GM12891 (cell line): ENCODE results near the gene IQCN.

Experiments used
- DNase-seq: peaks from one replicate; pipeline ENCODE4 v3.0.0; 2011; ENCODE audit warnings: low spot score; ENCODE audit not compliant: insufficient read length
- FAIRE-seq: peaks from 2 replicates; lab custom pipeline; 2011; peaks lifted over from hg19 to GRCh38; lab: Jason Lieb, UNC
- PAX5 ChIP-seq: IDR thresholded peaks from 2 replicates; pipeline ENCODE4 v1.6.1; 2011; ENCODE audit warnings: low read length, moderate library complexity, mild to moderate bottlenecking; ENCODE audit not compliant: insufficient read depth, severe bottlenecking
- POLR2A ChIP-seq: IDR thresholded peaks from 2 replicates; pipeline ENCODE4 v1.6.1; 2011; ENCODE audit warnings: low read depth, low read length, control low read depth
- POLR2AphosphoS5 ChIP-seq: IDR thresholded peaks from 2 replicates; pipeline ENCODE4 v1.6.1; 2011; ENCODE audit warnings: low read depth, low read length, control low read depth
- POU2F2 ChIP-seq: IDR thresholded peaks from 2 replicates; pipeline ENCODE4 v1.6.1; 2011; ENCODE audit warnings: low read depth, mild to moderate bottlenecking, control low read depth, low read length, moderate library complexity
- SPI1 ChIP-seq: IDR thresholded peaks from 2 replicates; pipeline ENCODE4 v1.6.1; 2011; ENCODE audit warnings: low read depth, low read length, control low read depth
- TAF1 ChIP-seq: IDR thresholded peaks from 2 replicates; pipeline ENCODE4 v1.6.1; 2011; ENCODE audit warnings: low read depth, low read length, control low read depth

The IQCN gene

GRCh38 chr19:18245297-18245696 lies 29.0 kb downstream of the IQCN start:
- no peak for TF ChIP-seq POU2F2
- no peak for TF ChIP-seq POLR2AphosphoS5
- TF ChIP-seq PAX5, result no peak
- TF ChIP-seq POLR2A, result no peak
- TF ChIP-seq TAF1, result no peak
- DNase-seq (no peak), FAIRE-seq (no peak)

GRCh38 chr19:18239303-18239702 lies 34.9 kb downstream of the IQCN start:
- TF ChIP-seq TAF1 (no peak), SPI1 (no peak), POLR2AphosphoS5 (no peak), PAX5 (no peak), POU2F2 (no peak), POLR2A (no peak)
- DNase-seq (no peak), FAIRE-seq (no peak)

GRCh38 chr19:18234194-18234593 lies 40.1 kb downstream of the IQCN start:
- no peak for FAIRE-seq
- no peak for DNase-seq
- no peak for TF ChIP-seq POU2F2
- no peak for TF ChIP-seq TAF1
- TF ChIP-seq POLR2AphosphoS5, result no peak
- TF ChIP-seq SPI1, result no peak
- TF ChIP-seq POLR2A, result no peak

GRCh38 chr19:18233224-18233825 lies 40.9 kb downstream of the IQCN start:
- TF ChIP-seq POLR2AphosphoS5 (no peak), PAX5 (no peak), TAF1 (no peak), POU2F2 (no peak), SPI1 (no peak), POLR2A (no peak)
- FAIRE-seq, result no peak

GRCh38 chr19:18232540-18233223 lies 41.6 kb downstream of the IQCN start:
- no peak for FAIRE-seq
- DNase-seq, result no peak

More at GRCh38 chr19:18233224-18233825, 40.9 kb downstream of the IQCN start:
- DNase-seq, result peak; percentile 82

GRCh38 chr19:18231775-18232174 lies 42.5 kb downstream of the IQCN start:
- FAIRE-seq (no peak), DNase-seq (no peak)
- TF ChIP-seq POLR2A (no peak), POLR2AphosphoS5 (no peak), TAF1 (no peak), PAX5 (no peak), POU2F2 (no peak), SPI1 (no peak)

More at GRCh38 chr19:18232540-18233223, 41.6 kb downstream of the IQCN start:
- TF ChIP-seq POLR2A, result no peak
- TF ChIP-seq SPI1, result no peak
- no peak for TF ChIP-seq PAX5
- TF ChIP-seq POLR2AphosphoS5, result no peak
- no peak for TF ChIP-seq POU2F2
- no peak for TF ChIP-seq TAF1

- DNase-seq, result no peak
- no peak for FAIRE-seq
- no peak for TF ChIP-seq SPI1
- TF ChIP-seq PAX5, result no peak
- TF ChIP-seq POLR2A, result no peak
- no peak for TF ChIP-seq POLR2AphosphoS5
- TF ChIP-seq POU2F2, result no peak
- TF ChIP-seq TAF1, result no peak
These were observed 43.1 kb downstream of the IQCN start for GRCh38 chr19:18230941-18231734.

- TF ChIP-seq POLR2AphosphoS5 (no peak), PAX5 (no peak), TAF1 (no peak), POLR2A (no peak), SPI1 (no peak), POU2F2 (no peak)
- no peak for DNase-seq
- FAIRE-seq, result no peak
These were observed 44.3 kb downstream of the IQCN start for GRCh38 chr19:18229915-18230314.

- no peak for TF ChIP-seq SPI1
- no peak for TF ChIP-seq TAF1
- no peak for TF ChIP-seq POU2F2
- no peak for TF ChIP-seq POLR2A
- no peak for TF ChIP-seq PAX5
- TF ChIP-seq POLR2AphosphoS5, result no peak
- DNase-seq (no peak), FAIRE-seq (no peak)
These were observed 44.8 kb downstream of the IQCN start for GRCh38 chr19:18229474-18229873.
